IMR-90 (cell line): ENCODE results near the gene FAM219A. TPM values are rescaled to one million over a fixed set of nuclear protein-coding genes. Genes with fewer than 3 reads are reported as not detected.

Experiments
- ATAC-seq: fragments of 200-7000 bp; cut with Tn5 transposase; 2 replicates; pipeline ENCODE4 v1.9.1; 2020; ENCODE audit warnings: low read depth, mild to moderate bottlenecking, moderate library complexity
- BruUV-seq: library from RNA; stranded (reverse); fragments of 400-500 nt; replicated peaks from 2 replicates; lab custom pipeline; 2021; lab: Mats Ljungman, UMichigan
- CTCF ChIA-PET: fragments of 300-600 bp; formaldehyde crosslinking; extraction: SDS; loops from one replicate; lab custom pipeline; 2021; ENCODE audit warnings: antibody characterized with exemption; lab: Yijun Ruan, JAX
- POLR2A ChIA-PET: fragments of 300-600 bp; sonication (Branson Sonifier 250); formaldehyde crosslinking; loops from one replicate; lab custom pipeline; 2022; ENCODE audit warnings: antibody characterized with exemption; ENCODE audit not compliant: unreplicated experiment; lab: Charles Lee
- DNase-seq: peaks from one replicate; pipeline ENCODE4 v3.0.0; 2013
- H2AFZ ChIP-seq: replicated peaks from 2 replicates; pipeline ENCODE3; 2013; ENCODE audit warnings: low read length, mild to moderate bottlenecking; ENCODE audit not compliant: poor library complexity
- H2AK5ac ChIP-seq: 2 replicates; pipeline ENCODE4 v1.6.1; 2013; ENCODE audit warnings: low read depth, low read length, inconsistent platforms
- H2AK9ac ChIP-seq: replicated peaks from 2 replicates; pipeline ENCODE3; 2013; ENCODE audit warnings: mild to moderate bottlenecking, low read depth, low read length, moderate library complexity; ENCODE audit not compliant: poor library complexity
- H2BK120ac ChIP-seq: 2 replicates; pipeline ENCODE4 v1.6.1; 2013; ENCODE audit warnings: low read depth, low read length, inconsistent platforms
- H2BK15ac ChIP-seq: 3 replicates; pipeline ENCODE4 v1.6.1; 2013; ENCODE audit warnings: low read depth, low read length, inconsistent platforms
- H2BK20ac ChIP-seq: 2 replicates; pipeline ENCODE4 v1.6.1; 2013; ENCODE audit warnings: low read depth, mild to moderate bottlenecking, inconsistent platforms, low read length, moderate library complexity
- H2BK5ac ChIP-seq: 2 replicates; pipeline ENCODE4 v1.6.1; 2013; ENCODE audit warnings: mild to moderate bottlenecking, low read depth, low read length, inconsistent platforms; ENCODE audit not compliant: poor library complexity, severe bottlenecking
- H3K14ac ChIP-seq: replicated peaks from 2 replicates; pipeline ENCODE4 v1.6.1; 2013; ENCODE audit warnings: low read depth, low read length, inconsistent platforms
- H3K18ac ChIP-seq: 2 replicates; pipeline ENCODE4 v1.6.1; 2013; ENCODE audit warnings: low read depth, low read length, control low read depth
- H3K23ac ChIP-seq: 2 replicates; pipeline ENCODE4 v1.6.1; 2013; ENCODE audit warnings: low read depth, low read length, inconsistent platforms
- H3K27ac ChIP-seq: 2 replicates; pipeline ENCODE4 v1.5.1; 2013; ENCODE audit warnings: mild to moderate bottlenecking, control low read depth, low read length; ENCODE audit not compliant: insufficient read depth
- H3K27me3 ChIP-seq: 2 replicates; pipeline ENCODE4 v1.6.1; 2013; ENCODE audit warnings: low read length; ENCODE audit not compliant: control insufficient read depth, insufficient read depth
- H3K36me3 ChIP-seq: 2 replicates; pipeline ENCODE4 v1.6.1; 2013; ENCODE audit warnings: low read length, mixed read lengths; ENCODE audit not compliant: control insufficient read depth, insufficient read depth
- H3K4ac ChIP-seq: 2 replicates; pipeline ENCODE4 v1.6.1; 2013; ENCODE audit warnings: low read depth, low read length, inconsistent platforms
- H3K4me1 ChIP-seq: 2 replicates; pipeline ENCODE4 v1.6.1; 2013; ENCODE audit warnings: low read length, mixed read lengths; ENCODE audit not compliant: control insufficient read depth, insufficient read depth
- H3K4me2 ChIP-seq: 2 replicates; pipeline ENCODE4 v1.6.1; 2013; ENCODE audit warnings: low read depth, mild to moderate bottlenecking, control low read depth, low read length, moderate library complexity
- H3K4me3 ChIP-seq: 2 replicates; pipeline ENCODE4 v1.5.1; 2013; ENCODE audit warnings: low read depth, mild to moderate bottlenecking, control low read depth, low read length, moderate library complexity; ENCODE audit not compliant: insufficient read depth
- H3K56ac ChIP-seq: 2 replicates; pipeline ENCODE4 v1.6.1; 2013; ENCODE audit warnings: low read length, inconsistent platforms; ENCODE audit not compliant: insufficient read depth; ENCODE audit errors: extremely low read depth
- H3K79me1 ChIP-seq, 2 experiments: 2 replicates each; pipeline ENCODE4 v1.6.1; 2013; ENCODE audit warnings: low read length in 2 of 2, inconsistent platforms in 1 of 2, low read depth in 1 of 2
- H3K9ac ChIP-seq: 2 replicates; pipeline ENCODE4 v1.6.1; 2013; ENCODE audit warnings: low read depth, low read length, control low read depth
- H3K9me1 ChIP-seq: 2 replicates; pipeline ENCODE4 v1.6.1; 2013; ENCODE audit warnings: low read length, inconsistent platforms; ENCODE audit not compliant: insufficient read depth
- H3K9me3 ChIP-seq: 2 replicates; pipeline ENCODE4 v1.6.1; 2013; ENCODE audit warnings: low read length; ENCODE audit not compliant: control insufficient read depth, insufficient read depth
- H4K20me1 ChIP-seq: 2 replicates; pipeline ENCODE4 v1.6.1; 2013; ENCODE audit warnings: low read length, inconsistent platforms; ENCODE audit not compliant: insufficient read depth
- H4K5ac ChIP-seq: 2 replicates; pipeline ENCODE4 v1.6.1; 2013; ENCODE audit warnings: mild to moderate bottlenecking, low read depth, low read length, control low read depth
- H4K8ac ChIP-seq, 2 experiments: 2 replicates each; pipeline ENCODE4 v1.6.1; 2013; ENCODE audit warnings: low read depth in 2 of 2, low read length in 2 of 2, control low read depth in 1 of 2, inconsistent platforms in 1 of 2
- H4K91ac ChIP-seq: 2 replicates; pipeline ENCODE4 v1.6.1; 2013; ENCODE audit warnings: low read depth, low read length, inconsistent platforms; ENCODE audit not compliant: insufficient read depth
- BHLHE40 ChIP-seq: fragments of 150-350 bp; IDR thresholded peaks from 2 replicates; pipeline ENCODE4 v1.6.1; 2016; ENCODE audit warnings: mild to moderate bottlenecking, low read depth, low read length
- CEBPB ChIP-seq: IDR thresholded peaks from 2 replicates; pipeline ENCODE4 v1.6.1; 2012; ENCODE audit warnings: low read depth, low read length, improper control_type of control experiment
- FOS ChIP-seq: fragments of 150-350 bp; IDR thresholded peaks from 2 replicates; pipeline ENCODE4 v1.6.1; 2016; ENCODE audit warnings: low read depth, low read length
- MAFK ChIP-seq: IDR thresholded peaks from 2 replicates; pipeline ENCODE4 v1.6.1; 2012; ENCODE audit warnings: low read depth, low read length, improper control_type of control experiment
- MAZ ChIP-seq: IDR thresholded peaks from 2 replicates; pipeline ENCODE4 v1.6.1; 2012; ENCODE audit warnings: low read depth, mild to moderate bottlenecking, low read length, improper control_type of control experiment, moderate library complexity, borderline replicate concordance
- MXI1 ChIP-seq: IDR thresholded peaks from 2 replicates; pipeline ENCODE4 v1.6.1; 2012; ENCODE audit warnings: low read depth, mild to moderate bottlenecking, low read length, moderate library complexity, borderline replicate concordance
- NFE2L2 ChIP-seq: fragments of 150-350 bp; IDR thresholded peaks from 2 replicates; pipeline ENCODE4 v1.6.1; 2016; ENCODE audit warnings: low read depth, mild to moderate bottlenecking, low read length
- SMC3 ChIP-seq: fragments of 150-350 bp; IDR thresholded peaks from 2 replicates; pipeline ENCODE4 v1.6.1; 2016; ENCODE audit warnings: low read depth, mild to moderate bottlenecking, antibody characterized with exemption, low read length, moderate library complexity
- USF2 ChIP-seq: fragments of 150-350 bp; IDR thresholded peaks from 2 replicates; pipeline ENCODE4 v1.6.1; 2017; ENCODE audit warnings: mild to moderate bottlenecking, antibody characterized with exemption, low read length, low read depth
- WGBS, 2 experiments: methylation state at CpG; one replicate each; pipeline versions ENCODE4 v1.1.5 to v1.1.7; 2013; ENCODE audit warnings: missing lambda C conversion rate in 2 of 2; ENCODE audit not compliant: insufficient read length in 1 of 2; ENCODE audit errors: extremely low coverage in 2 of 2; 5-methylcytosine and 5-hydroxymethylcytosine counted together
- dilution Hi-C: fragments of 300-500 bp; cut with HindIII; formaldehyde crosslinking; loops from one replicate; pipeline ENCODE4 v1.14.3; 2018; ENCODE audit warnings: low sequenced_read_pairs; ENCODE audit not compliant: unreplicated experiment
- in situ Hi-C: fragments of 300-500 bp; cut with MboI; formaldehyde crosslinking; loops from 3 replicates; pipeline ENCODE4 v1.14.3; 2019; ENCODE audit warnings: low sequenced_read_pairs, inconsistent platforms, mixed read lengths
- intact Hi-C: fragments of 100-400 bp; cut with micrococcal nuclease; formaldehyde crosslinking; loops from 2 replicates; pipeline ENCODE4 v1.10.0; 2022
- polyA plus RNA-seq, 3 experiments: library from polyadenylated mRNA; depleted of rRNA; stranded (reverse); fragments of >200 nt; gene quantifications; 2 replicates each; pipeline ENCODE4 v1.2.3, GENCODE V29; 2012; ENCODE audit warnings: low replicate concordance in 1 of 3
- total RNA-seq: library from RNA; depleted of rRNA; stranded (reverse); fragments of >200 nt; gene quantifications from 2 replicates; pipeline ENCODE4 v1.2.3, GENCODE V29; 2012
- TF ChIP-seq, protein P1 (sequence below): conservative IDR thresholded peaks from 2 replicates; pipeline ENCODE4 v1.5.1; 2012; ENCODE audit warnings: mild to moderate bottlenecking, low read depth, low read length, improper control_type of control experiment

Gene FAM219A
- total and polyA plus RNA-seq, 2 of the 4 experiments (the other 2 are of a cell fraction): 4.8 to 20.8 TPM

DNA sequence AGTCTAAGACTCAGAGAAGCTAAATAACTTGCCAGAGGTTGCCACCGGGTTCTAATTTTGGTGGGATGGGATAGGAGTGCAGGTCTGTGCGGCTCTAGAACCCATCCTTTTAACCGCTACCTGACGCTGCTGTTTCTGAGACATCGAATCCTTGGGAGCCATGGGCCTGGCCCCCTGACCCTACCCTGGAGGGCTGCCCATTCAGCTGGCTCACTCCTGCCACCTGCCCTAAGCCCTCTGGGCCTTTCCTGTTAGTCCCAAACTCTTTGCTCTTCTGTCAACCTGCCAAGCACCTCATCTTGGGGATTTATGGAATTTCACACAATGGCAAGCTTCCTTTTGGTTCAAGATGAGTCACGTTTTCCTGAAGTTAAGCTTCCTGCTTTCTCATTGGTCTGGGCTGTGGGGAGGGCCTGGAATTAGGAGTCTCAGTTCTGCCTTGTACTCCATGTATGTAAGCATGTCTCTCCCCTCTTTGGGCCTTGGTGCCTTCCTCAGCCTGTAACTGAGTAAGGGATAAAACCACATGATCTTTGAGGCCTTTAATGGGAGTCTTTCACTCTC lies 37.9 kb upstream of the FAM219A start:
- no peak overlapping the region for H3K4me2 ChIP-seq
- H3K4me3 ChIP-seq: no peak overlapping the region
- no peak overlapping the region for H4K5ac ChIP-seq
- H3K9me3 ChIP-seq: no peaks in the 10 kb centered on the region
- CTCF ChIA-PET: no interaction called here
- H2BK20ac ChIP-seq: no peak overlapping the region
- H3K18ac ChIP-seq: no peak overlapping the region
- no peak overlapping the region for H3K9ac ChIP-seq
- H2BK120ac ChIP-seq: no peak overlapping the region
- no peaks in the 10 kb centered on the region for H3K36me3 ChIP-seq
- H3K14ac ChIP-seq: no peak overlapping the region
- peaks cover 28% of the 10 kb centered on the region for H3K27me3 ChIP-seq
- H2AK9ac ChIP-seq: no peak overlapping the region
- intact Hi-C loops: no loop called here
- in situ Hi-C loops: loop anchor here (10.0 kb wide), 1 partner anchor 61 kb away; no protein-coding TSS in a partner anchor
- H3K23ac ChIP-seq: no peak overlapping the region
- no peak overlapping the region for H2AK5ac ChIP-seq
- POLR2A ChIA-PET: no interaction called here
- dilution Hi-C loops: no loop called here
- no peak overlapping the region for H3K4ac ChIP-seq
- no peak overlapping the region for H3K27ac ChIP-seq
- no peaks in the 10 kb centered on the region for H3K9me1 ChIP-seq
- no peak overlapping the region for H2BK15ac ChIP-seq
- no peak overlapping the region for H4K91ac ChIP-seq
- H4K20me1 ChIP-seq: no peaks in the 10 kb centered on the region
- TF ChIP-seq SMC3 (no peak), MAZ (no peak), BHLHE40 (no peak), NFE2L2 (no peak), FOS (no peak), USF2 (no peak), CEBPB (no peak), MAFK (no peak), MXI1 (no peak)
- TF ChIP-seq, protein P1, sequence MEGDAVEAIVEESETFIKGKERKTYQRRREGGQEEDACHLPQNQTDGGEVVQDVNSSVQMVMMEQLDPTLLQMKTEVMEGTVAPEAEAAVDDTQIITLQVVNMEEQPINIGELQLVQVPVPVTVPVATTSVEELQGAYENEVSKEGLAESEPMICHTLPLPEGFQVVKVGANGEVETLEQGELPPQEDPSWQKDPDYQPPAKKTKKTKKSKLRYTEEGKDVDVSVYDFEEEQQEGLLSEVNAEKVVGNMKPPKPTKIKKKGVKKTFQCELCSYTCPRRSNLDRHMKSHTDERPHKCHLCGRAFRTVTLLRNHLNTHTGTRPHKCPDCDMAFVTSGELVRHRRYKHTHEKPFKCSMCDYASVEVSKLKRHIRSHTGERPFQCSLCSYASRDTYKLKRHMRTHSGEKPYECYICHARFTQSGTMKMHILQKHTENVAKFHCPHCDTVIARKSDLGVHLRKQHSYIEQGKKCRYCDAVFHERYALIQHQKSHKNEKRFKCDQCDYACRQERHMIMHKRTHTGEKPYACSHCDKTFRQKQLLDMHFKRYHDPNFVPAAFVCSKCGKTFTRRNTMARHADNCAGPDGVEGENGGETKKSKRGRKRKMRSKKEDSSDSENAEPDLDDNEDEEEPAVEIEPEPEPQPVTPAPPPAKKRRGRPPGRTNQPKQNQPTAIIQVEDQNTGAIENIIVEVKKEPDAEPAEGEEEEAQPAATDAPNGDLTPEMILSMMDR: no peak
- no peak overlapping the region for H4K8ac ChIP-seq
- H2BK5ac ChIP-seq: no peak overlapping the region
- no peak overlapping the region for H3K56ac ChIP-seq
- ATAC-seq (no peak), DNase-seq (no peak)
- WGBS, 2 experiments: 100% methylated on average over 1 of the region's 6 CpGs; no CpG with 5 or more reads in 1 of the 2 experiments
- no peak overlapping the region for H2AFZ ChIP-seq
- no TSS peak for BruUV-seq
- H3K4me1 ChIP-seq: no peaks in the 10 kb centered on the region
- no peaks in the 10 kb centered on the region for H3K79me1 ChIP-seq
